ENCODE data around the gene LMTK3. TPM values are rescaled to one million over a fixed set of nuclear protein-coding genes. Genes with fewer than 3 reads are reported as not detected.

The LMTK3 gene
- total RNA-seq, 1 donor from 2014 or later: 3.0 TPM

- no peak for DNase-seq (ENCODE audit: low spot score)
- intact Hi-C loops (cut with DNase I): no loop called here
These were observed 33.8 kb downstream of the LMTK3 start for GRCh38 chr19:48477698-48478338.

- no peak for DNase-seq (ENCODE audit: low spot score)
- intact Hi-C loops (cut with DNase I): no loop called here
These were observed 34.5 kb downstream of the LMTK3 start for GRCh38 chr19:48477067-48477685.

GRCh38 chr19:48476176-48476575, 35.5 kb downstream of the LMTK3 start:
- no peak for DNase-seq (ENCODE audit: low spot score)
- intact Hi-C loops (cut with DNase I): no loop called here

- intact Hi-C loops (cut with DNase I): no loop called here
- DNase-seq (ENCODE audit: low spot score): no peak
These were observed 36.1 kb downstream of the LMTK3 start for GRCh38 chr19:48475369-48476068.

GRCh38 chr19:48474084-48474592, 37.5 kb downstream of the LMTK3 start:
- DNase-seq (ENCODE audit: low spot score): no peak
- intact Hi-C loops (cut with DNase I): no loop called here

- no peak for DNase-seq (ENCODE audit: low spot score)
- intact Hi-C loops (cut with DNase I): no loop called here
These were observed 38.3 kb downstream of the LMTK3 start for GRCh38 chr19:48473161-48473966.

- no peak for DNase-seq (ENCODE audit: low spot score)
- intact Hi-C loops (cut with DNase I): no loop called here
These were observed 39.8 kb downstream of the LMTK3 start for GRCh38 chr19:48471836-48472235.

GRCh38 chr19:48470856-48471255, 40.8 kb downstream of the LMTK3 start:
- DNase-seq (ENCODE audit: low spot score): no peak
- intact Hi-C loops (cut with DNase I): no loop called here

GRCh38 chr19:48469934-48470680, 41.5 kb downstream of the LMTK3 start:
- intact Hi-C loops (cut with DNase I): loop anchor here (1.0 to 5.0 kb wide), 2 partner anchors 25 to 42 kb away; partner anchors contain the start of genes GRWD1 and LMTK3
- no peak for DNase-seq (ENCODE audit: low spot score)

- peak; percentile 94 for DNase-seq (ENCODE audit: low spot score)
- intact Hi-C loops (cut with DNase I): loop anchor here (1.0 to 5.0 kb wide), 2 partner anchors 24 to 43 kb away; partner anchors contain the start of genes GRWD1 and LMTK3
These were observed 42.2 kb downstream of the LMTK3 start, which contains the start of gene CYTH2 for GRCh38 chr19:48469289-48469881. TSS of gene CYTH2 (plus strand) at chr19:48469369. CDS start at chr19:48469508, 139 bp downstream.

- DNase-seq (ENCODE audit: low spot score): peak; percentile 100
- intact Hi-C loops (cut with DNase I): loop anchor here (1.0 to 5.0 kb wide), 2 partner anchors 24 to 43 kb away; partner anchors contain the start of genes GRWD1 and LMTK3
These were observed 42.8 kb downstream of the LMTK3 start for GRCh38 chr19:48468772-48469288.

GRCh38 chr19:48466561-48467325, 44.9 kb downstream of the LMTK3 start:
- DNase-seq (ENCODE audit: low spot score): no peak

GRCh38 chr19:48465215-48465614, 46.4 kb downstream of the LMTK3 start:
- DNase-seq (ENCODE audit: low spot score): no peak
- intact Hi-C loops (cut with DNase I): loop anchor here (5.0 kb wide), 1 partner anchor 47 kb away; the partner anchor contains the start of gene LMTK3

More at GRCh38 chr19:48466561-48467325, 44.9 kb downstream of the LMTK3 start:
- intact Hi-C loops (cut with DNase I): loop anchor here (5.0 kb wide), 1 partner anchor 46 kb away; the partner anchor contains the start of gene LMTK3

GRCh38 chr19:48461982-48462655, 49.5 kb downstream of the LMTK3 start:
- intact Hi-C loops (cut with DNase I): no loop called here
- DNase-seq (ENCODE audit: low spot score): no peak

- intact Hi-C loops (cut with DNase I): no loop called here
- DNase-seq (ENCODE audit: low spot score): no peak
These were observed 50.0 kb downstream of the LMTK3 start for GRCh38 chr19:48461651-48461981.

- no peak for DNase-seq (ENCODE audit: low spot score)
These were observed 53.6 kb downstream of the LMTK3 start for GRCh38 chr19:48458016-48458415.

GRCh38 chr19:48456864-48457263, 54.8 kb downstream of the LMTK3 start:
- intact Hi-C loops (cut with DNase I): no loop called here
- DNase-seq (ENCODE audit: low spot score): no peak

More at GRCh38 chr19:48458016-48458415, 53.6 kb downstream of the LMTK3 start:
- intact Hi-C loops (cut with DNase I): no loop called here
